Astrocyte of the cerebellum (primary cell): ENCODE measurements around the gene LCNL1.

Experiments
- DNase-seq: peaks from one replicate; pipeline ENCODE4 v3.0.0-alpha.2; 2011; ENCODE audit warnings: low read depth
- H3K4me3 ChIP-seq: 2 replicates; pipeline ENCODE4 v1.5.1; 2011; ENCODE audit warnings: mild to moderate bottlenecking, low read depth, low read length, moderate library complexity
- CTCF ChIP-seq: IDR thresholded peaks from 2 replicates; pipeline ENCODE4 v1.5.1; 2012; ENCODE audit warnings: low read length, low read depth, moderate library complexity, mild to moderate bottlenecking; ENCODE audit errors: missing control alignments
- in situ Hi-C: cut with HindIII; loops from 2 replicates; pipeline ENCODE4 v1.10.0; 2017; ENCODE audit warnings: low sequenced_read_pairs

The LCNL1 gene

GRCh38 chr9:136943291-136944211, 39.2 kb upstream of the LCNL1 start:
- no peak for DNase-seq
- peak overlapping the region; percentile 75 for H3K4me3 ChIP-seq
- TF ChIP-seq CTCF, result no peak
- in situ Hi-C loops, result no loop called here

- peak overlapping the region; percentile 75 for H3K4me3 ChIP-seq
- no peak for TF ChIP-seq CTCF
- in situ Hi-C loops, result no loop called here
- no peak for DNase-seq
These were observed 38.6 kb upstream of the LCNL1 start for GRCh38 chr9:136944212-136944518.

GRCh38 chr9:136944519-136945332, 38.1 kb upstream of the LCNL1 start, which contains the start of the genes C8G and FBXW5:
TSS of gene C8G (plus strand) at chr9:136945243. CDS start at chr9:136945321, 78 bp downstream.
TSS of gene FBXW5 (minus strand) at chr9:136944738. CDS start at chr9:136944083, 655 bp downstream.
- DNase-seq, result peak; percentile 77
- TF ChIP-seq CTCF, result peak; percentile 93
- in situ Hi-C loops, result no loop called here
- peak within 1 kb of the TSS; percentile 75 for H3K4me3 ChIP-seq

GRCh38 chr9:136945333-136946227, 37.2 kb upstream of the LCNL1 start:
- no peak overlapping the region for H3K4me3 ChIP-seq
- TF ChIP-seq CTCF, result no peak
- in situ Hi-C loops, result no loop called here
- no peak for DNase-seq

GRCh38 chr9:136946228-136947027, 36.4 kb upstream of the LCNL1 start:
- in situ Hi-C loops, result no loop called here
- H3K4me3 ChIP-seq, result no peak overlapping the region
- TF ChIP-seq CTCF, result no peak
- no peak for DNase-seq
